KBM-7 (cell line): ENCODE data around the gene YAP1.
"Not testable (repeated sequence)": the region's sequence is repeated elsewhere in the genome, so short reads cannot be mapped to it uniquely, and the experiment has no call there.

Source experiments
- DNase-seq: peaks from one replicate; pipeline ENCODE4 v3.0.0-alpha.2; 2015
- in situ Hi-C: fragments of 300-500 bp; cut with MboI; formaldehyde crosslinking; loops from 2 replicates; pipeline ENCODE4 v1.14.3; 2020; ENCODE audit warnings: low sequenced_read_pairs, low pct_unique_long_range_greater_than_20kb, mixed read lengths

YAP1 gene

GRCh38 chr11:102192349-102193066, 82.3 kb downstream of the YAP1 start:
- in situ Hi-C loops: no loop called here
- no peak for DNase-seq

DNA sequence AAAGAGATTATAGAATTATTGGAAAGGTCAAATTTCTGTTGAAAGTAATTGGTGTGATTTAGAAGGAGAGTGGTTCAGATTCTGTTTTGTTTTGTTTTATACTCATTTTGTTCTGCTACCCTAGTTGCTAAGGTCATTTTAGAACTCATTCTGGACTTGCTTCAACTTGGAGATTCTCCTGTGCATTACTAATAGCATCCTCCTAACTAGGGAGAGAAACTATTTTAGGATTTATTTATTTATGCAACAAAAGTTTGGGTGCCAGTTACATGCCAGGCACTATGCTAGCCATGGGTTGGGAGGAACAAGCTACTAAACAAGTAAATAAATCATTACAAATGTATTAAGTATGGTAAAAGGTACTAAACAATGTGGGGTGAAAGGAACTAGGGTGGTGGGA, 84.0 kb downstream of the YAP1 start:
- no peak for DNase-seq
- in situ Hi-C loops: no loop called here

GRCh38 chr11:102194990-102195389, 84.7 kb downstream of the YAP1 start:
- in situ Hi-C loops: no loop called here
- no peak for DNase-seq

DNA sequence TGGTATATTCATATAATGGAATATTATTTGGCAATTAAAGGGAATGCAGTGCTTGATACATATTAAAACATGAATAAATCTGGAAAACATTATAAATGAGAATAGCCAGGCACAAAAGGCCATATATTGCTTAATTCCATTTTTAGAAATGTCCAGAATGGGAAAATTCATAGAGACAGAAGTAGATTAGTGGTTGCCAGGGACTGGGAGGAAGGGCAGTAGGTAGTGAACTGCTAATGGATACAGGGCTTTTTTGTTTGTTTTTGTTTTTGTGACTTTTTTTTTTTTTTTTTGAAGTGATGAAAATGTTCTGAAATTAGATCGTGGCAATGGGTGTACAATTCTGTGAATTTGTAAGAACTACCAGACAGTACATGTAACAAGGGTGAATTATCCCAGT, 86.1 kb downstream of the YAP1 start:
- in situ Hi-C loops: no loop called here
- no peak for DNase-seq

- in situ Hi-C loops: no loop called here
- no peak for DNase-seq
Measured at GRCh38 chr11:102196816-102197215, 86.6 kb downstream of the YAP1 start.

GRCh38 chr11:102197670-102198139, 87.5 kb downstream of the YAP1 start:
- DNase-seq: no peak
- in situ Hi-C loops: no loop called here

DNA sequence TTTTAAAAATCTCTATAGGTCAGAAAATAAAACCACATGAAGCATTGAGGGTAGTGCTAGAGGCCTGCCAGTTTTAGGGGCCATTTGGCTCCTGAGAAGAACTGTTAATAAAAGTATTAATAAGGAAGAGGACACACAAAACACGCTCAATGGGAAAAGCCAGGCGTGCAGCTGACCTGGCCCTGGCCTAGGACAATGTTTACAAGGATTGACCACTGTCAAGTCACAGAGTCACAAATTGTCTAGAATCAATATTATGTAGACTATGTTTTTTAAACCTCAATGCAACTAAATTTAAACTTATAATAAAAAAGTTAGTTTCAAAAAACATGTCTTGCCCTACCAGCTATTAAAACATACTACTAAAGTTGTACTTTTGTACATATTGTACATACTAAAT, 89.4 kb downstream of the YAP1 start:
- no peak for DNase-seq
- in situ Hi-C loops: no loop called here

GRCh38 chr11:102200325-102200724, 90.1 kb downstream of the YAP1 start:
- DNase-seq, in situ Hi-C loops: not testable (repeated sequence)

GRCh38 chr11:102201776-102202175, 91.5 kb downstream of the YAP1 start:
- no peak for DNase-seq
- in situ Hi-C loops: no loop called here

- no peak for DNase-seq
Measured at GRCh38 chr11:102202972-102203371, 92.7 kb downstream of the YAP1 start.

DNA sequence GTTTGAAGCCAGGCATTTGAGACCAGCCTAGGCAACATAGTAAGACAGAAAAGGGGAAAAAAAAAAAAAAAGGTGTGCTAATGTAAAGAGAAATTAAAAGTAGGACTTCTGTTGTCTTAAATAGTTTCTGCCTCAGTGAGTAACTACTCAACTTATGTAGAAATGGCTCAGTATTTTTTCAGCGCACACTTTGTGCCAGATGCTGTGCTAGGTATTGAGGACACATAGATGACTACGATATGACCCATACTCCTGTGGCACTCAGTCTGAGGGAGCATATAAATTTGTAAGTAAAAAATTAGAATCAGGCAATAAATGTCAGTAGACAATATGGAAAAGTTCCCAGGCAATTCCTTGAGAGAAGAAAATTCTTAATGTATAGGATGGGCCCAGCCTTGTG, 93.9 kb downstream of the YAP1 start:
- in situ Hi-C loops: no loop called here
- no peak for DNase-seq

More at GRCh38 chr11:102202972-102203371, 92.7 kb downstream of the YAP1 start:
- in situ Hi-C loops: no loop called here

- in situ Hi-C loops: no loop called here
Measured at GRCh38 chr11:102205805-102206204, 95.6 kb downstream of the YAP1 start.

DNA sequence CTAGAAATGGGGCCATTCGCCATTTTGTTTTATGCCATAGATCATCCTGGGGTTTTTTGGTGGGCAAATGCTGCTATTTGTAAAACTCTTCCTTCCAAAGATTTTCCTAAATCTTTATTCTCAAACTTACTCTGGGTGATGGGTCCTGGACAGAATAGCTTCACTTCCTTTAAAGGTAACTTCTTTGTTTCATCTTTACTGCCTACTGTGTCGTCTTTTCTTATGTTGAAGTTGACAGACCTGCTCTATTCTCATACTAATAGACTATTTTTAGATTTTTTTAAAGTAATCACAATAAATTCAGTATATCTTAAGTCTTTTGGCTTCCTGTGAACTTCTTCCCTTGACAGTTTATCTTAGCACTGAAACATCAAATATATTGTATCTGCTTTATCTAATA, 98.6 kb downstream of the YAP1 start:
- in situ Hi-C loops: no loop called here
- no peak for DNase-seq

More at GRCh38 chr11:102205805-102206204, 95.6 kb downstream of the YAP1 start:
- DNase-seq: no peak

GRCh38 chr11:102214623-102215022, 104.4 kb downstream of the YAP1 start:
- in situ Hi-C loops: no loop called here
- no peak for DNase-seq

DNA sequence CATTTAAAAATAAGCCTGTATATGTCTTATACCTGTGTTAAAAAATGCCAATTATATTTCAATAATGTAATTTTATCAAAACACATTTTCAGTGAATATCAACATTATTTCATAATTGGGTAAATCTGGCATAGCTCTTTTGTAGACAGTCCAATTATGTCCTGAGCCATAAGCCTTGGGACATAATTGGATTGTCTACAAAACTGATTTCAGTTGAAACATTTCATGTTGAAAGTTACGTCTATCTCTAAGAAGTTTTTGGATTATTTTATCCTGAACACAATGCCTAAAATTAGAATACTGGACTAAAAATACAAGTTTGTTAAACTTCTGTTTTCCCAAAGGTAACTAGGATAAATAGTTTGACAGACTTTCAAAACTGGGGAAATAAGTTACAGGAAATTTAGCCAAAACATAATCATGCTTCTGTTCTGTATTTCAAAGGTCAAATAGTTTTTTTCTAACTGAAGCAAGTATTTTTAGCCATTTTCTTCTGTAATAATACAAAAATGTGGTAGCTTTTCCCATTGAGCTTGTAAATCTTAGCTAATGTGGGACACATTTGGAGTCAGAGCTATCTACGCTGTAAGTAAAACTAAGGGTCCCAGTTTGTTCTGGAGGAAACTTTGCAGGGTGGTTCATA, 106.3 kb downstream of the YAP1 start:
- in situ Hi-C loops: no loop called here
- no peak for DNase-seq

- no peak for DNase-seq
Measured at GRCh38 chr11:102220728-102221467, 110.7 kb downstream of the YAP1 start.

DNA sequence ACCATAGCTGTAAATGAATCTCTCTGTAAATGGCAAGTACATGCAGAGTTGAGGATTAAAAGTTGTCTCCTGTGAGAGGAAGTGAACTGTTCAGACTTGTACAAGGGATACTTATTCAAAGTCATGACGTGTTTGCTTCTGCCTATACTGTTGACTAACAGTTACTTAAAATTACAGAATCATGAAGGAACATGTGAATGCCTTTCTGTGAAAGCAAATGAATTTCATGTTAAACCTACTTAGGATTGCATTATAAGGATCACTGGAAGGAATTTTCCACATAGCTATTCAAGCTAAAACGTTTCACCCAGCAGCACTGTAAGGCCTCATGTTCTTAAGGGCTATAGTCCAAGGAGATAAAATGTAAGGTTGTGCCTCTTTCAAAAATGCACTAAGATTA, 113.6 kb downstream of the YAP1 start:
- in situ Hi-C loops: no loop called here

More at GRCh38 chr11:102220728-102221467, 110.7 kb downstream of the YAP1 start:
- in situ Hi-C loops: no loop called here

GRCh38 chr11:102225689-102226568, 115.7 kb downstream of the YAP1 start:
- no peak for DNase-seq
- in situ Hi-C loops: no loop called here

More for the DNA sequence above, 113.6 kb downstream of the YAP1 start:
- no peak for DNase-seq
